RKO (cell line): Measurements from ENCODE around the gene JARID2.

ENCODE experiments used
- DNase-seq: peaks from one replicate; pipeline ENCODE4 v3.0.0-alpha.2; 2016; ENCODE audit warnings: low spot score

JARID2 gene

GRCh38 chr6:15421945-15422733, 176.3 kb downstream of the JARID2 start:
- no peak for DNase-seq

GRCh38 chr6:15423286-15423993, 177.6 kb downstream of the JARID2 start:
- DNase-seq, result no peak

GRCh38 chr6:15425947-15426346, 180.1 kb downstream of the JARID2 start:
- no peak for DNase-seq

GRCh38 chr6:15426395-15426794, 180.5 kb downstream of the JARID2 start:
- no peak for DNase-seq

GRCh38 chr6:15426901-15427300, 181.0 kb downstream of the JARID2 start:
- no peak for DNase-seq

GRCh38 chr6:15427331-15428070, 181.6 kb downstream of the JARID2 start:
- no peak for DNase-seq

GRCh38 chr6:15429141-15430110, 183.6 kb downstream of the JARID2 start:
- DNase-seq, result no peak

- no peak for DNase-seq
Observed at GRCh38 chr6:15430186-15430585, 184.3 kb downstream of the JARID2 start.

GRCh38 chr6:15430931-15431405, 185.1 kb downstream of the JARID2 start:
- no peak for DNase-seq

- DNase-seq, result no peak
Observed at GRCh38 chr6:15431762-15432483, 186.1 kb downstream of the JARID2 start.

GRCh38 chr6:15433511-15433861, 187.6 kb downstream of the JARID2 start:
- no peak for DNase-seq

GRCh38 chr6:15434263-15434662, 188.4 kb downstream of the JARID2 start:
- DNase-seq, result no peak

GRCh38 chr6:15434823-15435380, 189.0 kb downstream of the JARID2 start:
- DNase-seq, result no peak

GRCh38 chr6:15435468-15435867, 189.6 kb downstream of the JARID2 start:
- DNase-seq, result no peak

GRCh38 chr6:15436451-15436850, 190.6 kb downstream of the JARID2 start:
- DNase-seq, result no peak

GRCh38 chr6:15437090-15437635, 191.3 kb downstream of the JARID2 start:
- DNase-seq, result no peak

GRCh38 chr6:15439410-15440025, 193.6 kb downstream of the JARID2 start:
- DNase-seq, result no peak

GRCh38 chr6:15440040-15440439, 194.2 kb downstream of the JARID2 start:
- DNase-seq, result no peak

GRCh38 chr6:15441215-15441868, 195.5 kb downstream of the JARID2 start:
- peak; percentile 76 for DNase-seq
